Measurements from ENCODE around the gene LRRTM2.
A peak's percentile ranks its signal among the peaks of the same experiment; 100 is the strongest.
"Not testable (repeated sequence)": the region's sequence is repeated elsewhere in the genome, so short reads cannot be mapped to it uniquely, and the experiment has no call there.

LRRTM2 gene

DNA sequence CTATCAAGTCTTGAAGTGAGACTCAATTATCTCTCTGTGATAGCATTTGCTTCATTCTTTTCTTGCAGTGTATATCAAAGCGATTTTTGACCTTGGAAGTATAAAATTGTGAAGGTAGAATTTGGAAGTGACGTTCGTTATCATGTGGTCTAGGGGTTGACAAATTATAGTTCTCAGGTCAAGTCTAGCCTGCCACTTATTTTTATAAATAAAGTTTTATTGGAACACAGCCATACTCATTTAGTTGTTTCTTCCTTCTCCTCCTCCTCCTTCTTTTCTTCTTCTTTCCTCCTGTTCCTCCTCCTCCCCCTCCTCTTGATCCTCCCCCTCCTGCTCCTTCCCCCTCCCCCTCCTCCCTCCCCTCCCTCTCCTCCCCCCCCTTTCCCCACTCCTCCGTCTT is 38.0 kb downstream of the LRRTM2 start:
- DNase-seq (ENCODE audit: low spot score), result no peak

DNA sequence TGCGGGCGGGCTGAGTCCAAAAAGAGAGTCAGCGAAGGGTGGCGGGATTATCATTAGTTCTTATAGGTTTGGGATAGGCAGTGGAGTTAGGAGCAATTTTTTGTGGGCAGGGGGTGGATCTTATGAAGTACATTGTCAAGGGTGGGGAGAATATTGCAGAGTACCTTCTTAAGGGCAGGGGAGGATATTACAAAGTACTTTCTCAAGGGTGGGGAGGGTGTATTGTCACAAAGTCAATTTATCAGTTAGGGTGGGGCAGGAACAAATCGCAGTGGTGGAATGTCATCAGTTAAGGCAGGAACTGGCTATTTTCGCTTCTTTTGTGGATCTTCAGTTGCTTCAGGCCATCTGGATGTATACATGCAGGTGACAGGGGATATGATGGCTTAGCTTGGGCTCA is 40.3 kb downstream of the LRRTM2 start:
- DNase-seq (ENCODE audit: low spot score), result not testable (repeated sequence)

- DNase-seq (ENCODE audit: low spot score), result no peak
Measured at GRCh38 chr5:138833726-138834480, 41.2 kb downstream of the LRRTM2 start.

- DNase-seq (ENCODE audit: low spot score), result no peak
Measured at GRCh38 chr5:138833080-138833479, 42.1 kb downstream of the LRRTM2 start.

GRCh38 chr5:138832218-138832617 is 42.9 kb downstream of the LRRTM2 start:
- DNase-seq (ENCODE audit: low spot score), result no peak

DNA sequence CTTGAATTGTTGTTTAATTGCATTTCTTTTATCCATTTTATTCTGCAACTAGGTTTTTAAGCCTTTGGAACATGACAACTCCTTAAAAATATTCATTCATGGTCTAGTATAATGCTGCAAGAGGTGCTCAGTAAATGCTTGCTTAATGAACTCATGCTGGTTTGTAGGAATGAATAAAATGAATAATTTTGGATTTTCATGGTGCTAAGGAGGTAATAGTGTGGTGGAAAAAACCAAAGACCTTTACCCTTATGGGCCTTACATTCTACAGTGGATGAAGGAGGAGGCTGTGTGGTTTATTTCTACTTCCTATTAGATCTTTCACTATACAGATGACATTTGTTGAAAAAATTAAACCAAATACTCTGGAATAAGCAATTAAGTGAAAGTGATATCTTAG is 43.4 kb downstream of the LRRTM2 start:
- DNase-seq (ENCODE audit: low spot score), result no peak

DNA sequence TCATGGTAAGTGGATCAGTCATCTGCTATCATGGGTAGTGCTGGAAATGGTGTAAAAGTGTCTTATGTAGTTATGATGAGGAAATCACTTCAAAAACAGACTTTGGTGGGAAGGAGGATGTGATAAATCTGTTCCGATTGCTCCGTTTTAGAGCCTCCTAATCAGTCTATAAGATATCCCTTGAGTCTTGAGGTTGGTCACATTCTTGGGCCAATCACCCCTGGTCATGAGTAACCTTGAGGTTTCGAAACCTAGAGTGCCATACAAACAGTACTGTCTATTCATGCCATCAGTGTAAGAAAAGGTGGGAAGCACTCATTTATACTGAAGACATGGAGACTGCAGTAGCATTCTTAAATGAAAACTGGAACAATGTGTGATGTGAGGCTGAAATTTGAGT is 45.8 kb downstream of the LRRTM2 start:
- peak; percentile 12 for DNase-seq (ENCODE audit: low spot score)

DNA sequence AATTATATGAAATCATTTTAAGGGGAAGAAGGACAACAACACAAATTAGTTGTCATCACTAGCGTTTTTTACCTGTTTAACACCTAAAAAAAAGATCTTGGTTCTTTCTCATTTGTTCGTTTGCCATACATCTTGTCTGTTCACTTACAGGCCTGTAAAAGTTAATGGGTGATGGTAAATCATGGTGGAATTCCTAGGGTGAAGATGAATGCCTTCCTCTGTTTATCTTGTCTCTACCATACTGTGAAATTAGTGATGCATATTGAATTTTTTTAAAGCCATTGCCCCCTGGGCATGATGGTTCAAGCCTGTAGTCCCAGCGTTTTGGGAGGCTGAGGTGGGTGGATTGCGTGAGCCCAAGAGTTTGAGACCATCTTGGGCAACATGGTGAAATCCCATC is 46.6 kb downstream of the LRRTM2 start:
- no peak for DNase-seq (ENCODE audit: low spot score)

- peak; percentile 17 for DNase-seq (ENCODE audit: low spot score)
Measured at GRCh38 chr5:138824924-138825863, 49.9 kb downstream of the LRRTM2 start.

GRCh38 chr5:138824516-138824915 is 50.6 kb downstream of the LRRTM2 start:
- DNase-seq (ENCODE audit: low spot score), result no peak

- DNase-seq (ENCODE audit: low spot score), result no peak
Measured at GRCh38 chr5:138820695-138821094, 54.4 kb downstream of the LRRTM2 start.

DNA sequence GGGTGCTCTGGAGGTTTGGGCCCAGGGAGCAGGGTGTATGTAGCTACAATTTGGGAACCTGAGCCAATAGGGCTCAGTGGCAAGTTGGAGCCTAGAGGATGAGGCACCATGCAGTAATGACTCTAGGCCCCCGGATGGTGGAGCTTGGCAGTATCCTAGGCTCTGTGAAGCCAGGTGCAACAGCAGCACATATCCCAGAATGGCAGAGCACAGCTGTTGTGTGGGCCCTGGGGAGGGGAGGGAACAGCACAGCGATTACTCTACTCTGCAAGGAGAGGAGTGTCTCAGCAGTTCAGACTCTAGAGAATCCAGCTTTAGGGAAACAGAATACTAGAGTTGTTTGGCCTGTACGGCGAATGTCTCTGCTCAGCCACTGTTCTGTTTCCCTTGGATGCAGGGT is 56.1 kb downstream of the LRRTM2 start:
- DNase-seq (ENCODE audit: low spot score), result no peak

All from kidney tubule cell (primary cell).